Skeletal muscle cell (primary cell): ENCODE measurements around the gene TAS2R13.
A peak's percentile ranks its signal among the peaks of the same experiment; 100 is the strongest.

Experiments
- DNase-seq: peaks from one replicate; pipeline ENCODE4 v3.0.0-alpha.2; 2010; ENCODE audit warnings: low read depth
- H3K4me3 ChIP-seq: 2 replicates; pipeline ENCODE4 v1.5.1; 2011; ENCODE audit warnings: low read depth, mild to moderate bottlenecking, control low read depth, low read length, moderate library complexity

Gene TAS2R13

GRCh38 chr12:10909462-10909861 is at the start of gene TAS2R13:
Gene TAS2R13 (minus strand): TSS chr12:10909562. CDS start chr12:10909298, 264 bp downstream.
- no peak within 1 kb of the TSS for H3K4me3 ChIP-seq
- DNase-seq: no peak

DNA sequence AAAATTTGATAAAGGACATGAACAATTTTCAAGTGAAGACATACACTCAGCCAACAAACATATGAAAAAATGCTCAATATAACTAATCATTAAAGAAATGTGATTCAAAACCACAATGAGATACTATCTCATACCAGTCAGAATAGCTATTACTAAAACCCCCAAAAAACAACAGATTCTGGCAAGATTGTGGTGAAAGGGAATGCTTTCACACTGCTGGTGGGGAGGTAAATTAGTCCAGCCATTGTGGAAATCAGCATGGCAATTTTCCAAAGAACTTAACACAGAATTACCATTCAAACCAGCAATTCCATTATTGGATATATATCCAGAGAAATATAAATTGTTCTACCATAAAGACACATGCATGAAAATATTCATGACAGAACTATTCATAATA is 48.4 kb upstream of the TAS2R13 start:
- no peak overlapping the region for H3K4me3 ChIP-seq
- no peak for DNase-seq

DNA sequence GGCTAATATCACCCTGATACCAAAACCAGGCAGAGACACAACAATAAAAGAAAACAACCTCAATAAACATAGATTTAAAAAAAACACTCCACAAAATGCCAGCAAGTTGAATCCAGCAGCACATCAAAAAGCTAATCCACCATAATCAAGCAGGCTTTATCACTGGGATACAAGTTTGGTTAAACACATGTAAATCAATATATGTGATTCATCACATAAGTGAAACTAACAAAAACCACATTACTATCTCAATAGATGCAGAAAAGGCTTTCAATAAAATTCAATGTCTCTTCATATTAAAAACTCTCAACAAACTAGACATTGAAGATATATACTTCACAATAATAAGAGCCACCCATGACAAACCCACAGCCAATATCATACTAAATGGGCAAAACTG is 46.7 kb upstream of the TAS2R13 start:
- H3K4me3 ChIP-seq: no peak overlapping the region

DNA sequence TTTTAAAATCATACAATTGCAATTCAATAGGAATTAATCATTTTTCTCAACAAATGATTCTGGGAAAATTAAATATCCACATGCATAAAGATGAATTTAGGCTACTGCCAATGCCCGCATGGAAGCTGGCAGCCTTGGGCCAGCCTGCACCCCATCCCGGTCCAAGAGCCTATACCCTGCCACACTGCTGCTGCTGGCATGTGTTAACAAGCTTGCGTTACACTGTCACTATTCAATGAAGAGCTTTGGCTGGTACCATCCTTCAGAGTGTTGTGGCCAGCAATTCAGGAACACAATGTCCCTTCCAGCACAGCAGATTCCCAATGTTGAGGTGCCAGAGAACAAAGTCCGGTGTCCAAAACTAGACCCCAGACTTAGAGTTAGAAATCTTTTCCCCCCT is 43.3 kb upstream of the TAS2R13 start:
- H3K4me3 ChIP-seq: no peak overlapping the region
- DNase-seq: no peak

More for the DNA sequence above, 46.7 kb upstream of the TAS2R13 start:
- DNase-seq: no peak

GRCh38 chr12:10943167-10943566 is 33.8 kb upstream of the TAS2R13 start:
- no peak overlapping the region for H3K4me3 ChIP-seq
- DNase-seq: no peak

GRCh38 chr12:10941916-10942607 is 32.7 kb upstream of the TAS2R13 start:
- DNase-seq: no peak
- no peak overlapping the region for H3K4me3 ChIP-seq

DNA sequence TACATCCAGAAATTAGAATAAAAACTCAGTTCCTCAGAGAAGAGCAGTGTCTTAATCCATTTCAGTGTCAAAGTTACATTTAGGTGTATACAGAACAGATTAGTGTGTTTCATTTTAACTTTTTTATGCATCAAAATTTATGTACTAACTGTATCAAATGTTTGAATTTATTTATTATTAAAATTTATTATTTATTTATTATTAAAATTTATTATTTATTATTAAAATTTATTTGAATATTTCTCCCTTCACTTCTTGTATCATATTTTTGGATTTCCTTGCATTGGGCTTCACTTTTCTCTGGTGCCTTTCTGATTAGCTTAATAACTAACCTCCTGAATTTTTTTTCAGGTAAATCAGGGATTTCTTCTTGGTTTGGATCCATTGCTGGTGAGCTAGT is 32.0 kb upstream of the TAS2R13 start:
- DNase-seq: no peak
- no peak overlapping the region for H3K4me3 ChIP-seq

DNA sequence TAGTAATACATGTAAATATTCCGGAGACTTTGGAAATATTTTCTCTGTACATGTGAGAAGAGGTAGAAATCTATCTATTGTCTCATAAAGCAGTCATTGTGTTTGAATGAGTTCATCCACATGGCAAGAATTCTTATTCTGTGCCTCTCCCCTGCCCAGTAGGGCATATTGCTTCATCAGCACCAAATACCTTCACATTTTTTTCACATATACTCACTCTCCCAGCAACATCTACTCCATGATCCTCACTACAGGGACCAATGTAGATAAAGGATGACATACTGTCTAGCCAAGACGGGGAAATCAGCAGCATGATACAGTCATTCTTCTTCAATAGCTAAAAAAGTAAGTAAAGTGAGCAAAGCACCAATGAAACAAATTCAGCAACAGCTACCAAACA is 31.0 kb upstream of the TAS2R13 start:
- peak; percentile 67 for DNase-seq

GRCh38 chr12:10939163-10939562 is 29.8 kb upstream of the TAS2R13 start, which contains the start of gene TAS2R14:
Gene TAS2R14 (minus strand): TSS chr12:10939263. CDS start chr12:10939207, 56 bp downstream.
- no peak for DNase-seq
- H3K4me3 ChIP-seq: no peak within 1 kb of the TSS

More for the DNA sequence above, 31.0 kb upstream of the TAS2R13 start:
- no peak overlapping the region for H3K4me3 ChIP-seq

GRCh38 chr12:10936506-10936905 is 27.1 kb upstream of the TAS2R13 start:
- no peak overlapping the region for H3K4me3 ChIP-seq

GRCh38 chr12:10928746-10929286 is 19.5 kb upstream of the TAS2R13 start, which contains the start of gene PRH2:
Gene PRH2 (plus strand): TSS chr12:10929236. CDS start chr12:10929274, 38 bp downstream.
- no peak within 1 kb of the TSS for H3K4me3 ChIP-seq
- DNase-seq: no peak

More at GRCh38 chr12:10936506-10936905, 27.1 kb upstream of the TAS2R13 start:
- DNase-seq: no peak

DNA sequence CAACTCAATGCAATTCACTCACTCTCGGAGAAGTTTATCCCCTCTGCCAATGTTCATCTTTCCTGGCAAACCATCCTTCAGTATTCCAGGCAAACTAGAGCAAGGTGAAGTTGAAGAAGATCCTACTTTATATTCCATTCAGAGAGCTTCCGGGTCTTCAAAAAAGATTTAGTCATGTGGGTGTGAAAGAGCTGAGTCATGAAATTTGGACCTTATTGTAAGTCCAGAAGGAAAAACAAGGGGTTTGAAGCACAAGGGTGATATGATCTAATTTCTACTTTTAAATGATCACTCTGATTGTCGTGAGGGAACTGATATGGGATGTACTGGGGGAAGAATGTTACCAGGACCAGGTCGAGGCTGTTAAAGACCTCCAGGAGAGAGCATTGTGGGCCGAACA is 16.9 kb upstream of the TAS2R13 start:
- no peak overlapping the region for H3K4me3 ChIP-seq
- DNase-seq: no peak

DNA sequence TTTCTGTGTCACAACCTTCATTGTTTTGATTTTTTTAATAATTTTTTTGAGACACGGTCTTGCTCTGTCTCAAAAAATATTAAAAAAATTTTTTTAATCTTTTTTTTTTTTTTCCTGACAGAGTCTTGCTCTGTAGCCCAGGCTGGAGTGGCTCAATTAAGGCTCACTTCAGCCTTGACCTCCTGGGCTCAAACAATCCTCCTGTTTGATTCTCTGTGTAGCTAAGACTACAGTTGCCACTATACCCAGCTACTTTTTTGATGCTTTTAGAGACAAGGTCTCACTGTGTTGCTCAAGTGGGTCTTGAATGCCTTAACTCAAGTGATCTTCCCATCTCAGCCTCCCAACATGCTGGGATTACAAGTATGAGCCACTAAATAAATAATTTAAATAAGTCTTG is 10.4 kb upstream of the TAS2R13 start:
- no peak for DNase-seq
- H3K4me3 ChIP-seq: no peak overlapping the region

- no peak overlapping the region for H3K4me3 ChIP-seq
- DNase-seq: no peak
Measured at GRCh38 chr12:10910380-10910779, 1.0 kb upstream of the TAS2R13 start.

DNA sequence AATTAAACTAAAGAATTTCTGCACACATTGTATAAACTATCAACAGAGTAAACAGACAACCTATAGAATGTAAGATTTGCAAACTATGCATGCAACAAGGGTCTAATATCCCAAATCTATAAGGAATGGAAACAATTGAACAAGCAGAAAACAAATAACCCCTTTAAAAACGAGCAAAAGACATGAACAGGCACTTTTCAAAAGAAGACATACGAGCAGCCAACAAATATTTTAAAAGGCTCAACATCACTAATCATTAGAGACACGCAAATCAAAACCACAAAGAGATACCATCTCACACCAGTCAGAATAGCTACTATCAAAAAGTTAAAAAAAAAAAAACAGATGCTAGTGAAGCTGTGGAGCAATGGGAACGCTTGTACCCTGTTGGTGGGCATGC is 4.7 kb downstream of the TAS2R13 start:
- no peak for DNase-seq
- H3K4me3 ChIP-seq: no peak overlapping the region

DNA sequence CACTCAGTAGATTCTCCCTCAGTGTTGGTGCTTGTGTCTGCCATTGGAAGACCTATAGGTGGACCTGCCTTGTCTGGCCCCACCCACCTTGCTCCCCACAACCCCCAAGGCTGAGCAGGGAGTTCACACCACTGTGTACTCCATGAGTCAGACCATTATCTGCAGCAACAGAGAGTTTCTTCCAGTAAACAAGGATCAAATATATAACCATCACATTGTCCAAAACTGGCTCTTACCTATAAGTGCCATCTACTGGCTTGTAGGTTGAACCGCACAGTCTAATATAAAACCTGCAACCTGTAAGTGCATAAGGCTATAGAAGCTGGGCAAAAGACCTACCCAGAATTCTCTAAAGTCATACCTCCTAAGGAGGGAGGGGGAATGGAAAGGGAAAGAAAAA is 7.9 kb downstream of the TAS2R13 start:
- no peak for DNase-seq
- no peak overlapping the region for H3K4me3 ChIP-seq

DNA sequence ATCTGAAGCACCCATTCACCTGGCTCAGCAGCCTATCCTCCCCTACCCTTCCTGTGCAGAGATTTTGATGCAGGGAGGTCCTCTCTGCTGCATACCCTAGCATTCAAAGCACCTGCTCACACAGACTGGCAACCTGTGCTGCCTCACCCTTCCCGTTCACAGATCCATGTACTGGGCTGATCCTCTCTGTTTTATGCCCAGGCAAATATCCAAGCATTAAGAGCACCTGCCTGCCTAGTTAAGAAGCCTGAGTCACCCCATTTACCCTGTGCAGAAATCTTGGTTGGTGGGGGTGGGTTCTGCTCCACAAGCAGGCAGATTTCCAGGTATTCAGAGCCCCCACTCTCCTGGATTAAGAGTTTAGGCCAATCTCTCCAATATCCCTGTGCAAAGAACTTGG is 8.4 kb downstream of the TAS2R13 start:
- no peak for DNase-seq
- H3K4me3 ChIP-seq: no peak overlapping the region

DNA sequence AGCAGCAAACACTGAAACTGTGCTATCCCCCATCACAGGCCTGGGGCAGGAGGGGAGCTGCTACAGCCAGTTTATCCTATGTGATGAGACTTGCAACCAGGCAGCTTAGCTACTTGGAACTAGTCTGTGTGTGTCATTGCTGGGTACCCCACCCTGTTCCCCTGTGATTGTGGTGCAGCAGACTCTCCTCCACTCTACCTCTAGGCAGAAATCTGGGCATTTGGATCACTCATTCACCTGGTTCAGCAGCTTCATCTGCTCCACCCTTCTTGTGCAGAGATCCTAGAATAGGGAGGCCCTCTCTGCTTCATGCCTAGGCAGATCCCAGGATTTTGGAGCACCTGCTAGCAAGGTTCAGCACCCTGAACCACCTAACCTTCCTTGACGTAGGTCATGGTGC is 8.8 kb downstream of the TAS2R13 start:
- no peak overlapping the region for H3K4me3 ChIP-seq
- DNase-seq: no peak

DNA sequence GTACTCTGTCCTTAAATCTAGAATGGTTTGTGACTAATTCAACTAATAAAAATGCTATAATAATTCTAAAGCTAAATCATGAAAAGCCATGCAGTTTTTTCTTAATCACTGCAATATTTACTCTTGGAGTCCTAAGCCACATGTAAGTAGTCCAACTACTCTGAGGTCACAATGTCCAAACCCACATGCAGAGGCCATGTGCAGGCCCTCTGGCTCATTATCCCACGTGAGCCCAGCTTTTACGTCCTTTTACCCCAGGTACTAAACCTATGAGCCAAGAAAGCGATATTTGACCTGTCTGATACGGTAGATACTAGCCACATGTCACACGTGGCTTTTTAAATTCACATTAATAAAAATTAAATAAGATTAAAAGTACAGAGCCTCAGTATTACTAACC is 12.5 kb downstream of the TAS2R13 start:
- H3K4me3 ChIP-seq: no peak overlapping the region
- DNase-seq: no peak

- no peak overlapping the region for H3K4me3 ChIP-seq
- DNase-seq: no peak
Measured at GRCh38 chr12:10891937-10892336, 17.4 kb downstream of the TAS2R13 start.

GRCh38 chr12:10889226-10889625 is 20.1 kb downstream of the TAS2R13 start:
- DNase-seq: no peak
- no peak overlapping the region for H3K4me3 ChIP-seq
